Measurements from ENCODE around the gene ADAMTS8.

The ADAMTS8 gene

GRCh38 chr11:130431331-130431773 lies 2.9 kb upstream of the ADAMTS8 start:
- peak; percentile 68 for TF ChIP-seq CTCF (IDR thresholded peaks at IDR 0.05; ENCODE audit: insufficient read depth, low read length, missing control alignments)
- H3K4me3 ChIP-seq (ENCODE audit: low read depth, low read length) = no peak overlapping the region
- CTCF ChIA-PET = interaction anchor here (0.6 to 21.6 kb wide), 36 partner anchors 10 to 548 kb away, joined by 3 to 1136 read pairs (median 5); partner anchors contain the start of genes ADAMTS15 and SNX19
- POLR2A ChIA-PET = interaction anchor here (0.8 to 1.0 kb wide), 2 partner anchors 432 to 485 kb away, joined by 3 read pairs; partner anchors contain the start of gene SNX19
- no peak for DNase-seq (ENCODE audit: low read depth, low spot score)

GRCh38 chr11:130429983-130430382 lies 1.6 kb upstream of the ADAMTS8 start:
- no peak overlapping the region for H3K4me3 ChIP-seq (ENCODE audit: low read depth, low read length)
- DNase-seq (ENCODE audit: low read depth, low spot score) = no peak
- ChIA-PET POLR2A (no interaction called here), CTCF (interaction anchor here (1.5 to 21.6 kb wide), 10 partner anchors 14 to 550 kb away, joined by 3 to 1136 read pairs (median 70); partner anchors contain the start of gene SNX19)
- no peak for TF ChIP-seq CTCF (IDR thresholded peaks at IDR 0.05; ENCODE audit: insufficient read depth, low read length, missing control alignments)

GRCh38 chr11:130429120-130429681 lies 792 bp upstream of the ADAMTS8 start:
- DNase-seq (ENCODE audit: low read depth, low spot score) = no peak
- ChIA-PET CTCF (interaction anchor here (6.6 to 21.6 kb wide), 4 partner anchors 435 to 487 kb away, joined by 102 to 1136 read pairs (median 298); partner anchors contain the start of gene SNX19), POLR2A (no interaction called here)
- no peak overlapping the region for H3K4me3 ChIP-seq (ENCODE audit: low read depth, low read length)
- TF ChIP-seq CTCF (IDR thresholded peaks at IDR 0.05; ENCODE audit: insufficient read depth, low read length, missing control alignments) = no peak

GRCh38 chr11:130427581-130428315 lies 661 bp downstream of the ADAMTS8 start:
- H3K4me3 ChIP-seq (ENCODE audit: low read depth, low read length) = 0 out of 2 replicates have a peak overlapping the region, but pooled peaks have one; percentile 12
- POLR2A ChIA-PET = no interaction called here
- CTCF ChIA-PET = interaction anchor here (11.5 to 21.6 kb wide), 3 partner anchors 437 to 471 kb away, joined by 168 to 1136 read pairs (median 428); no protein-coding TSS in a partner anchor
- peak; percentile 16 for TF ChIP-seq CTCF (IDR thresholded peaks at IDR 0.05; ENCODE audit: insufficient read depth, low read length, missing control alignments)
- no peak for DNase-seq (ENCODE audit: low read depth, low spot score)

- no peak for TF ChIP-seq CTCF (IDR thresholded peaks at IDR 0.05; ENCODE audit: insufficient read depth, low read length, missing control alignments)
- DNase-seq (ENCODE audit: low read depth, low spot score) = no peak
- H3K4me3 ChIP-seq (ENCODE audit: low read depth, low read length) = no peak overlapping the region
- ChIA-PET CTCF (interaction anchor here (0.8 to 15.8 kb wide), 7 partner anchors 9 to 472 kb away, joined by 3 to 428 read pairs (median 4); no protein-coding TSS in a partner anchor), POLR2A (no interaction called here)
These were observed 1.5 kb downstream of the ADAMTS8 start for GRCh38 chr11:130426837-130427341.

Measured in AG04449 (cell line).